Ishikawa (cell line): ENCODE results near the gene IGSF9.

Experiments used
- CEBPB ChIP-seq: IDR thresholded peaks from 2 replicates; pipeline ENCODE4 v1.6.1; 2012
- CREB1 ChIP-seq: IDR thresholded peaks from 2 replicates; pipeline ENCODE4 v1.6.1; 2012; ENCODE audit warnings: low read depth
- EGR1 ChIP-seq: IDR thresholded peaks from 2 replicates; pipeline ENCODE4 v1.6.1; 2012
- EP300 ChIP-seq: IDR thresholded peaks from 2 replicates; pipeline ENCODE4 v1.6.1; 2012; ENCODE audit warnings: borderline replicate concordance
- FOXM1 ChIP-seq: IDR thresholded peaks from 2 replicates; pipeline ENCODE4 v1.6.1; 2012; ENCODE audit warnings: low read depth, borderline replicate concordance
- MAX ChIP-seq: IDR thresholded peaks from 2 replicates; pipeline ENCODE4 v1.6.1; 2012
- NFIC ChIP-seq: IDR thresholded peaks from 2 replicates; pipeline ENCODE4 v1.6.1; 2012
- RAD21 ChIP-seq: IDR thresholded peaks from 2 replicates; pipeline ENCODE4 v1.6.1; 2012; ENCODE audit warnings: low read depth
- REST ChIP-seq: IDR thresholded peaks from 2 replicates; pipeline ENCODE4 v1.6.1; 2012; ENCODE audit warnings: low read depth, mild to moderate bottlenecking
- TAF1 ChIP-seq: IDR thresholded peaks from 2 replicates; pipeline ENCODE4 v1.6.1; 2012; ENCODE audit warnings: low read depth, mild to moderate bottlenecking
- TCF12 ChIP-seq: IDR thresholded peaks from 2 replicates; pipeline ENCODE4 v1.6.1; 2012; ENCODE audit warnings: low read depth
- TEAD4 ChIP-seq: IDR thresholded peaks from 2 replicates; pipeline ENCODE4 v1.6.1; 2012
- USF1 ChIP-seq: IDR thresholded peaks from 2 replicates; pipeline ENCODE4 v1.6.1; 2012
- YY1 ChIP-seq: IDR thresholded peaks from 2 replicates; pipeline ENCODE4 v1.6.1; 2012; ENCODE audit warnings: low read depth
- ZBTB7A ChIP-seq: IDR thresholded peaks from 2 replicates; pipeline ENCODE4 v1.6.1; 2012; ENCODE audit warnings: low read depth

The IGSF9 gene

GRCh38 chr1:159965263-159965662 is 19.9 kb upstream of the IGSF9 start:
- TF ChIP-seq MAX (no peak), NFIC (no peak), RAD21 (no peak), ZBTB7A (no peak), REST (no peak), USF1 (no peak), TAF1 (no peak), CEBPB (no peak), EP300 (no peak), YY1 (no peak), CREB1 (no peak), TEAD4 (no peak)

GRCh38 chr1:159964144-159964543 is 18.7 kb upstream of the IGSF9 start:
- no peak for TF ChIP-seq USF1
- no peak for TF ChIP-seq RAD21
- TF ChIP-seq MAX: no peak
- TF ChIP-seq TAF1: no peak
- TF ChIP-seq CREB1: no peak
- no peak for TF ChIP-seq ZBTB7A
- TF ChIP-seq CEBPB: no peak
- TF ChIP-seq TEAD4: no peak
- no peak for TF ChIP-seq YY1
- no peak for TF ChIP-seq EGR1
- no peak for TF ChIP-seq NFIC
- no peak for TF ChIP-seq FOXM1
- TF ChIP-seq REST: no peak
- no peak for TF ChIP-seq TCF12
- no peak for TF ChIP-seq EP300

GRCh38 chr1:159962176-159962575 is 16.8 kb upstream of the IGSF9 start:
- TF ChIP-seq REST (no peak), TCF12 (no peak), EP300 (no peak), NFIC (no peak), USF1 (no peak), YY1 (no peak), RAD21 (no peak), CEBPB (no peak), ZBTB7A (no peak), CREB1 (no peak), FOXM1 (no peak), TAF1 (no peak), EGR1 (no peak), TEAD4 (no peak), MAX (no peak)

- TF ChIP-seq TCF12 (no peak), YY1 (no peak), MAX (no peak), REST (no peak)
These were observed 16.2 kb upstream of the IGSF9 start for GRCh38 chr1:159961636-159962035.
